ENCODE data around the gene DDX31.

The DDX31 gene

DNA sequence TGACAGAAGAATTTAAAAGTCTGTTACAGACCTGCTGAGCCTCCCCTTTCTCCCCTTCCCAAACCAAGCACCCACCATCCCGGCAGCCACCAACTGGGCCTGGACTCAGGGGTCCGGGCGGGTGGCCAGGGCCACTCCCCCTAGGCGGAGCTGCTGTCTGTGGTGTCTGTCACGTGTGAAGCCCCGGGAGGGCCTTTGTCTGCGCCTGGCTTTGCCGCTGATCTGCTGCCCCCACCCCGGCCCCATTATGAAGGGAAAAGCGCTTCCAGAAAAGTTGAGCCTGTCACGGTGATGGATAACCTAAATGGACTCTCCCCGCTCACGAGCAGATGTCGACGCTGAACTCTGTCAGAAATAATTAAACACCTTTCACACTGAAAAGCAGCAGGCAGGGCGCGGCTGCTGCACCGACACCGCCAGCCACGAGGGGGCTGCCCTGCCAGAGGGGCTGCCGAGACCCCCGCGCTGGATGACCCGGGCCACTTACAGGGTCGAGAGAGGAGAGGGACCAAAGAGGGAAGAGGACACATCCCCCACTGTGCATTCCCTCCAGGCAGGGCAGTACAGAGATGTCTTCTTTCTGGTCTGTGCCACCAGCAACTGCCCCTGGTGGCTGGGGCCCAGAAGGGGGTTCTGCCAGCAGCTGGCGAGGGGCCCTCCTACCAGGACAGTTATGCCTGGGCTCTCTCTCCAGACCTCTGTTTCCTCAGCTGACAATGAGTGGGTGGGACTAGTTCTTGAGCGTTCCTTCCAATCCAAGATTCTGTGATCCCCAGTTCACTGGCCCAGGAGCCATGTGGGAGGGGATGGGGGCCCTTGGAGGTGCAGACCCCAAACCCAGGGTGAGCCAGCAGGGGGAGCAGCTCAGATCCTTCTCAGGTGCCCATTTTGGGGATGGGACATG, 123.4 kb downstream of the DDX31 start:
- DNase-seq (ENCODE audit: extremely low spot score), result no peak
- ChIA-PET CTCF (no interaction called here), POLR2A (no interaction called here)
- TF ChIP-seq, protein P1, sequence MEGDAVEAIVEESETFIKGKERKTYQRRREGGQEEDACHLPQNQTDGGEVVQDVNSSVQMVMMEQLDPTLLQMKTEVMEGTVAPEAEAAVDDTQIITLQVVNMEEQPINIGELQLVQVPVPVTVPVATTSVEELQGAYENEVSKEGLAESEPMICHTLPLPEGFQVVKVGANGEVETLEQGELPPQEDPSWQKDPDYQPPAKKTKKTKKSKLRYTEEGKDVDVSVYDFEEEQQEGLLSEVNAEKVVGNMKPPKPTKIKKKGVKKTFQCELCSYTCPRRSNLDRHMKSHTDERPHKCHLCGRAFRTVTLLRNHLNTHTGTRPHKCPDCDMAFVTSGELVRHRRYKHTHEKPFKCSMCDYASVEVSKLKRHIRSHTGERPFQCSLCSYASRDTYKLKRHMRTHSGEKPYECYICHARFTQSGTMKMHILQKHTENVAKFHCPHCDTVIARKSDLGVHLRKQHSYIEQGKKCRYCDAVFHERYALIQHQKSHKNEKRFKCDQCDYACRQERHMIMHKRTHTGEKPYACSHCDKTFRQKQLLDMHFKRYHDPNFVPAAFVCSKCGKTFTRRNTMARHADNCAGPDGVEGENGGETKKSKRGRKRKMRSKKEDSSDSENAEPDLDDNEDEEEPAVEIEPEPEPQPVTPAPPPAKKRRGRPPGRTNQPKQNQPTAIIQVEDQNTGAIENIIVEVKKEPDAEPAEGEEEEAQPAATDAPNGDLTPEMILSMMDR (IDR thresholded peaks at IDR 0.05; ENCODE audit: control extremely low read depth, extremely low read depth, low read depth, missing control alignments), result no peak

DNA sequence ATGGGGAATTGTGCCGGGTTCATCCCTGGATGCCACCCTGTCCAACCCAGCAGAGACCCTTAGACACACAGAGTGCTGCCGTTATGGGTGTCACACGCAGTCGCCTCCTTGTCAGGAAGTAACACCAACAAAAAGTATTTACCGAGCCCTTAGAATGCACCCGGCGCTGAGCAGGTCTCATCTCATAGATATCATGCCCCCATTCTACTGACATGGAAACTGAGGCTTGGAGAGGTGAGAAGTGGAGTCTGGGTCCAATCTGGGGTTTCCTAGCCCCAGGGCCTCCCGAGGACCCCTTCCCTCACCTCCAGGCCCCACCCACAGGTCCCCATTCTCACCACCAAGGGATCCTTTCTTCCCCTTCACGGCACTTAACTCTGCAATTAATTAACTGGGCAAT, 124.2 kb downstream of the DDX31 start:
- CTCF ChIA-PET, result no interaction called here
- TF ChIP-seq, protein P1 (IDR thresholded peaks at IDR 0.05; ENCODE audit: control extremely low read depth, extremely low read depth, low read depth, missing control alignments), result no peak
- POLR2A ChIA-PET, result no interaction called here

DNA sequence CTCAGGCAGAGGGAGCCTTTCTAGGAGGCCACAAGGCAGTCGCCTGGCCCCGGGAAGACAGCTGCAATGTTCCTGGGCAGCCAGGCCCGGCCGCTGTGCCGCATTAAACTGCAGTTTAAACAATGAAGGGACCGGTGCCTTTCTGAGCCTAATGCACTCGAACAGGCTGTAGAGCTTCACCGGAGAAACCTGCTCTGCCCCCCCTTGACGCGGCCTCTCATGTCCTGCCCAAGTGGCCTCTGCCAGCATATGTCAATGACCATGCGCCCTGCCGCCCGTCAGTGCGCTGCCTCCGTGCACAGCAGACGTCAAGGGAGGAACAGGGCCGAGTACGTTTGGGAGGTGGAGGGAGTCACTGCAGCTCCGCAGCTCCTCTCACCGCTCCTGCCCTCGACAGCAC, 125.8 kb downstream of the DDX31 start:
- POLR2A ChIA-PET, result no interaction called here
- DNase-seq (ENCODE audit: extremely low spot score), result no peak
- CTCF ChIA-PET, result no interaction called here
- TF ChIP-seq, protein P1 (IDR thresholded peaks at IDR 0.05; ENCODE audit: control extremely low read depth, extremely low read depth, low read depth, missing control alignments), result no peak

More for the DNA sequence above, 124.2 kb downstream of the DDX31 start:
- DNase-seq (ENCODE audit: extremely low spot score), result no peak

DNA sequence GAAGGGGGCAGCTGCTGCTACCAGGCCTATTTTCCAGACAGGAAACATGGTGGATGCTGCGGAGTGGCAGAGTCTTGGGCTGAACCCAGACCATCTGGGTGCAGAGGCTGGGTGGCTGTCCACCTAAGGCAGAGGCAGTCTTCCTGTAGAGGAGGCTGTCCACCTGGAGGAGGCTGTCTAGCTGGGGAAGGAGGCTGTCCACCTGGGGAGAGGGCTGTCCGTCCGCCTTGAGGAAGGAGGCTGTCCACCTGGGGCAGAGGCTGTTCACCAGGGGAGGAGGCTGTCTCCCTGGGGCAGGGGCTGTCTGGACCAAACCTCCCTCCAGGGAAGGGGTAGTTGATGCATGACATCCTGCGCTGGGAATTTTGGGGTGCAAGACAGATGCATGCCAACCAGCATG, 126.5 kb downstream of the DDX31 start:
- DNase-seq (ENCODE audit: extremely low spot score), result no peak
- ChIA-PET POLR2A (no interaction called here), CTCF (no interaction called here)
- TF ChIP-seq, protein P1 (IDR thresholded peaks at IDR 0.05; ENCODE audit: control extremely low read depth, extremely low read depth, low read depth, missing control alignments), result no peak

Measured in GM10248 (cell line).